Activated naive CD8-positive, alpha-beta T cell treated with anti-CD3 and anti-CD28 coated beads for 36 hours (primary cell): Measurements from ENCODE around the gene MPRIP. TPM values are rescaled to one million over a fixed set of nuclear protein-coding genes. Genes with fewer than 3 reads are reported as not detected.

Experiments
- DNase-seq: peaks from one replicate; pipeline ENCODE4 v3.0.0; 2021
- H3K27ac Mint-ChIP-seq: one replicate; pipeline ENCODE4 v1.8.0; 2022; ENCODE audit warnings: mild to moderate bottlenecking, moderate library complexity, mixed read lengths
- H3K27me3 Mint-ChIP-seq: one replicate; pipeline ENCODE4 v1.8.0; 2022; ENCODE audit warnings: mild to moderate bottlenecking, mixed read lengths
- H3K36me3 Mint-ChIP-seq: one replicate; pipeline ENCODE4 v1.8.0; 2021; ENCODE audit warnings: mild to moderate bottlenecking, mixed read lengths
- H3K4me1 Mint-ChIP-seq: one replicate; pipeline ENCODE4 v1.8.0; 2021; ENCODE audit warnings: mixed read lengths
- H3K4me3 Mint-ChIP-seq: one replicate; pipeline ENCODE4 v1.8.0; 2022; ENCODE audit warnings: mild to moderate bottlenecking, moderate library complexity, mixed read lengths
- H3K9me3 Mint-ChIP-seq: one replicate; pipeline ENCODE4 v1.8.0; 2022; ENCODE audit warnings: mixed read lengths
- total RNA-seq, 2 experiments: library from RNA; stranded (reverse); gene quantifications; one replicate each; pipeline ENCODE4 v1.2.3, GENCODE V29; 2021

The MPRIP gene
- total RNA-seq, 2 experiments from 2014 or later, result 130 to 143 TPM

DNA sequence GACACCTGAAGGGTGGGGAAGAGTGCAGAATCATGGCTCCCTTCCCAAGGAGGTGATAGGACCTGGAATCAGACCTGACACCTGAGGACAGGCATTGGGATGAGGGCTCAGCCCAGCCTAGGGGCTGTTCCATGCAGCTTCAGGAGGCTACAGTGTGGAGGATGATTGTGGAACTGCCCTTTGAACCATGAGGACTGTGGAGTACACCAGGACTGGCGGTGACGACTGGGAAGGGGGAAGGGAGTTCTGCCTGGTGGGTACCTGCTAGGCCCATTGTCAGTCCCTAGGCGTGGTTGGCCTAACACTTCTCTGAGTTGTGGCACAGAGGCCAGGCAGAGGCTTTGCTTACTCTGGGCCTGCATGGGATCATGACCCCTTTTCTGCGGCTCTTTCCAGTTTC, 76.1 kb downstream of the MPRIP start:
- peaks cover 65% of the 10 kb centered on the region for H3K4me1 Mint-ChIP-seq
- H3K4me3 Mint-ChIP-seq, result no peak overlapping the region
- no peaks in the 10 kb centered on the region for H3K27me3 Mint-ChIP-seq
- DNase-seq, result no peak
- H3K27ac Mint-ChIP-seq, result peak overlapping the region; percentile 88
- no peaks in the 10 kb centered on the region for H3K36me3 Mint-ChIP-seq
- H3K9me3 Mint-ChIP-seq, result no peaks in the 10 kb centered on the region

DNA sequence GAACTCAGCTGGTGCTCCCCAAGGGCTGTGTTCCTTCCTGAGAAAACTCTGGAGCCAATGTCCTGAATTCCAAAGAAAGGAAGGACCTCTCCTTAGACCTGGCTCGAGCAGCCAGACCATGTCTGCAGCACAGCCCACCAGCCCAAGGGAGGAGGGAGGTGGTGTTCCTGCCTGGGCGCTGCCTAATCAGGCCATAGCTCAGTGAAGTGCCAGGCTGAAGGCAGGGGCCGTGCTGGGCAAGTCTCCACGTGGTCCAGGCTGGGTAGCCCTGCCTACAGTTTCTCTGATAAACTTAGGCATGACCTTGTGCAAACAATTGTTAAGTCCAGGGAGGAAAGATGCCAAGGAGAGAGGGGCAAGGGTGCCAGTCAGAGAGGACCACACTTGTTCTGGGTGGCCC, 76.8 kb downstream of the MPRIP start:
- DNase-seq, result no peak
- Mint-ChIP-seq H3K27ac (peak overlapping the region; percentile 88), H3K4me1 (peaks cover 67% of the 10 kb centered on the region), H3K9me3 (no peaks in the 10 kb centered on the region), H3K27me3 (no peaks in the 10 kb centered on the region), H3K36me3 (no peaks in the 10 kb centered on the region), H3K4me3 (no peak overlapping the region)

DNA sequence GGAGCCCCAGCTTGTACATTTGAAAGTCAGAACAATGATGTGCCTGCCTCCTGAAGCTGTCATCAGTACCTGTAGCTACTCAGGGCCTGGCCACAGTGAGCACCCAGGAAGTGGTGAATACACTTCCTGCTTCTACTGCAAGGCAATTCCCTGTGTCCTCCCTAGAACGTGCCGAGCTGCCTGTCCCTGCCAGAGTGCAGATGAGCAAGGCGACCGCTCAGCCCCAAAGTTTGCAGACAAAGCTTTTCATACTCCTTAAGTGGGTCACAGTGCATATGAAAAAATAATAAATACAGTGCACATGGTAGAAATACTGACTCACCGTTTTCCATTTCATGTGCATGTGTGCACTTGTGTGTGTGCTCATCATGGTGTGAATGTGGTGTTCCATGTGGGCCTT, 77.3 kb downstream of the MPRIP start:
- peak; percentile 61 for DNase-seq
- Mint-ChIP-seq H3K36me3 (no peaks in the 10 kb centered on the region), H3K4me3 (no peak overlapping the region), H3K27me3 (no peaks in the 10 kb centered on the region), H3K9me3 (no peaks in the 10 kb centered on the region), H3K27ac (peak overlapping the region; percentile 88), H3K4me1 (peaks cover 66% of the 10 kb centered on the region)

DNA sequence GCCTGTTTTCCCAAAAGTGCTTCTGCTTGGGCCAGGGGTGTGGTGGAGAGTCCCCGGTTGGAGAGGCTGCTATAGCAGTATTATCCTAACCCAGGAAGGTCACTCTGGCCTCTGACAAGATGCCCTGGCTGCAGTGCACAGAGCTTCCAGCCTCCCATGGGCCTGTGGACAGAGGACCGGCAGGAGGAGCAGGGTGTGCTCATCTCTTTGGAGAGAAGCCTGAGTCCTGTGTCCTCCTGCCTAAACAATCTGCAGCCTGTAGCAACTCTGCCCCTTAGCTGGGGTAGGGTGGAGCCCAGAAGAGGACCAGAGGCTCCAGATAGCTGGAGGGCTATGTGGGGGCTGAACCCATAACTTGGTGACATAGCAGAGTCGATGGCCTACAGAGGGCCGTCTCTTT, 78.0 kb downstream of the MPRIP start:
- no peaks in the 10 kb centered on the region for H3K36me3 Mint-ChIP-seq
- H3K9me3 Mint-ChIP-seq, result no peaks in the 10 kb centered on the region
- H3K4me1 Mint-ChIP-seq, result peaks cover 65% of the 10 kb centered on the region
- no peak for DNase-seq
- H3K4me3 Mint-ChIP-seq, result no peak overlapping the region
- H3K27ac Mint-ChIP-seq, result peak overlapping the region; percentile 88
- H3K27me3 Mint-ChIP-seq, result no peaks in the 10 kb centered on the region

DNA sequence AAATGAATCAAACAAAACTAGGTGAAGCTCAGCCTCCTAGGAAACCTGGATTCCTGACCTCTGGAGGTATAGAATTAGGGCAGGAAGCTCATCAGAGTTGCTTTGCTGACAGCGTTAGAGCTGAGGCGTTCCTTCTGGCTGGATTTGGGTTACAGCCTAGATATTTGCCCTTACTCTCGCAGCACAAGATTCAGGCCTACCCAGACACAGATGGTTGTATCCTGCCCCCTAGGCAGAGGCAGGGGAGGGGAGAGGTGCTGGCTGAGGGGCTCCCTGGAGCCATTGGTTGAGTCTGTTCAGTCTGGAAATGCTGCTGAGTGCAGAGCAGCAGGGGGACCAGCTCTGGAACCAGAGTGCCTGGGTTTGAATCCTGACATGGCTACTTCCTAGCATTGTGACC, 78.4 kb downstream of the MPRIP start:
- Mint-ChIP-seq H3K27ac (peak overlapping the region; percentile 88), H3K9me3 (no peaks in the 10 kb centered on the region), H3K4me3 (no peak overlapping the region)

DNA sequence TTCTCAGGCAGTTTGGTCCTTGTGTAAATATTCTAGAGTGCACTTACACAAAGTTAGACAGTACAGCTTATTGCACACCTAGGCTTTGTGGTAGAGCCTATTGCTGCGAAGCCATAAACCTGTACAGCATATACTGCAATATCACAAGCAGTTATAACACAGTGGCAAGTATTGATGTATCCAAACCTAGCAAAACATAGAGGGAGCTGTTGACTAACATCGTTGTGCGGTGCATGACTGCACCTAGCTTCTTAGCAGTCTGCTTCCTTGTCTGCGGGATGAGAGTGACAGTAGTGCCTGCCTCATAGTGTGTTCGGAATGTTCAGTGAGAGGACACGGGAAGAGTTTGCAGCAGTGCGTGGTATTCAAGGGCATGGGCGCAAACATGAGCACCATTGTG, 78.9 kb downstream of the MPRIP start:
- Mint-ChIP-seq H3K27ac (peak overlapping the region; percentile 36), H3K36me3 (no peaks in the 10 kb centered on the region), H3K4me1 (peaks cover 67% of the 10 kb centered on the region), H3K4me3 (no peak overlapping the region), H3K9me3 (no peaks in the 10 kb centered on the region), H3K27me3 (no peaks in the 10 kb centered on the region)
- no peak for DNase-seq

More for the DNA sequence above, 78.4 kb downstream of the MPRIP start:
- DNase-seq, result no peak
- Mint-ChIP-seq H3K36me3 (no peaks in the 10 kb centered on the region), H3K4me1 (peaks cover 65% of the 10 kb centered on the region), H3K27me3 (no peaks in the 10 kb centered on the region)

DNA sequence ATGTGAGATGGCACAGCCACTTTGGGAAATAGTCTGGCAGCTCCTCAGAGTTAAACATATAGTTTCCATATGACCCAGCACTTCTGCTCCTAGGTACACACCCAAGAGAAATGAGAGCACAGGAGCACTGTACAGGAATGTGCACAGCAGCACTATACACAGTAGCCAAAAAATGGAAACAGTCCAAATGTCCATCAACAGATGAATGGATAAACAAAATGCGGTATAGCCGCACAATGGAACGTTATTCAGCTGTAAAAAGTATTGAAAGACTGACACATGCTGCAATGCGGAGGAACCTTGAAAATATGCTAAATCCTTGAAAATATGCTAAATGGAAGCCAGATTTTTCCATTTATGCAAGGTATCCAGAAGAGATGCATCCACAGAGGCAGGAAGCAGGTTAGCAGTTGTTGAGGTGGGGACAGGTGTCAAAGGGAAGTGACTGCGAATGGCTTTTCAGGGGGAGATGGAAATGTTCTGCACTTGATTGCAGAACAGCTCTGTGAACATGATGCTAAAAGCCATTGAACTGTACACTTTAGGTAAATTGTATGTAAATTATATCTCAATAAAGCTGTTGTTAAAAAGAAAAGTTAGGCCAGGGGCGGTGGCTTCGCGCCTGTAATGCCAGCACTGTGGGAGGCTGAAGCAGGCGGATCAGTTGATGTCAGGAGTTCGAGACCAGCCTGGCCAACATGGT, 80.7 kb downstream of the MPRIP start:
- no peaks in the 10 kb centered on the region for H3K36me3 Mint-ChIP-seq
- no peak overlapping the region for H3K4me3 Mint-ChIP-seq
- no peaks in the 10 kb centered on the region for H3K9me3 Mint-ChIP-seq
- H3K27me3 Mint-ChIP-seq, result no peaks in the 10 kb centered on the region
- no peak for DNase-seq
- H3K27ac Mint-ChIP-seq, result no peak overlapping the region
- H3K4me1 Mint-ChIP-seq, result peaks cover 64% of the 10 kb centered on the region

DNA sequence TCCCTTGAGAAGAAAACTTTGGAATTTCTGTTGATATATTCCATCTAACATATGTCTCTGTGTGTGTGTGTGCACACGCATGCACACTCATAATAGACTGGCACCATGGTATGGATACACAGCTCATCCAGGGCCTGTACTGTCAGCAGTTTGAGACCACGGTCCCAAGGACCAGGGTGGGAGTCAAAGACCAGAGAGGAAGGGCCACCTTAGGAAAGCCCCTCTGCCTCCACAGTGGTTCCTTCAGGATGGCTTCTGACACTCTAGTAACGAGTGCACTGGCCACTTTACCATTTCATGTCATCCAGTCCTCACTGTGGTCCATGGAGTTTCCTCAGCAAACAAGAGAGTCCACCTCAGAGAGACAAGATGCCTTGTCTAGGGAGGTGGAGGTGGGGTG, 82.1 kb downstream of the MPRIP start:
- DNase-seq, result no peak
- H3K4me3 Mint-ChIP-seq, result no peak overlapping the region
- no peaks in the 10 kb centered on the region for H3K36me3 Mint-ChIP-seq
- peaks cover 53% of the 10 kb centered on the region for H3K4me1 Mint-ChIP-seq
- H3K27me3 Mint-ChIP-seq, result no peaks in the 10 kb centered on the region
- no peak overlapping the region for H3K27ac Mint-ChIP-seq
- no peaks in the 10 kb centered on the region for H3K9me3 Mint-ChIP-seq

DNA sequence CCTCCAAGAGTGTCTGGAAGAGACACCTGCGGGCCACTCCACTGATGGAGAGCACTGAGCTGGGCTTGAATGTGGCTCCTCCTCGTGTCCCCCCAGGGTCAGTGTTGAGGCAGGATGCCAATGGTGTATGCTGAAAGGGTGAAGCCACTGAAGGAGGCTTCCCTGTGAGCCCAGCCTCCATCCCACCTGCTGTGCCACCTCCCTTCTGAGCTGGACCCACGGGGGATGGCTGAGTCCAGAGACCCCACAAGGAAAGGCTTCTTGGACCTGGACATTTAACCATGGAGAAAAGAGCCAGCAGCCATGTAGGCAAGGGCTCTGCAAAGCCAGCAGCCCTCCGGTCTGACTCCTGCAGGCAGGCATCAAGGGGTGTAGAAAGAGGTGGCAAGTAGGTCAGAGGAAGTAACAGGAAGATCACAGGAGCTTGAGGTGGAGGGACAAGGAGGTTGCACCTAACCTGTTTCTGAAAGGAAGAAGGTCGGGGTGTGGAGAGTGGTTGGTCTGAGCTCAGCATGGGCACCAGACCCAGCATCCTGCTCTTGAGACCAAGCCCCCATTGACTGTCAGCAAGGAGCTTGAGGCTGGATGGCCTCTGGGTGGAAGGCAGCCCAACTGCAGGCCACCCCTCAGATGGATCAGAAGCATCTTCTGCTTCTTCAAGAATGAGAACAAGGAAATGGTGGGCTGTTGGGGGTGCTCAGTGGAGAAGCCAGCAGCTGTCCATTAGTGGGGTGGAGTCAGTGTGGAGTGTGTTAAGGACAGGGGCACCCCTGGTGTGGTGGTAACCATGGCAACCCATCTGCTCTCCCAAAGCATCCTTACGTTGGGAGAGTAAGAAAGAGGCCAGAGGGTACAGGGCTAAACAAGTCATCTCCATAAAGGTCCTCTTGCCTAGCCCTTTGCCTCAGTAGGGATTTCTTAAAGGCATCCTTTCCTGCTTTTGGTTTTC, 83.2 kb downstream of the MPRIP start:
- Mint-ChIP-seq H3K36me3 (no peaks in the 10 kb centered on the region), H3K27me3 (no peaks in the 10 kb centered on the region), H3K4me3 (no peak overlapping the region), H3K4me1 (peaks cover 43% of the 10 kb centered on the region), H3K27ac (peak overlapping the region; percentile 47), H3K9me3 (no peaks in the 10 kb centered on the region)
- DNase-seq, result no peak

DNA sequence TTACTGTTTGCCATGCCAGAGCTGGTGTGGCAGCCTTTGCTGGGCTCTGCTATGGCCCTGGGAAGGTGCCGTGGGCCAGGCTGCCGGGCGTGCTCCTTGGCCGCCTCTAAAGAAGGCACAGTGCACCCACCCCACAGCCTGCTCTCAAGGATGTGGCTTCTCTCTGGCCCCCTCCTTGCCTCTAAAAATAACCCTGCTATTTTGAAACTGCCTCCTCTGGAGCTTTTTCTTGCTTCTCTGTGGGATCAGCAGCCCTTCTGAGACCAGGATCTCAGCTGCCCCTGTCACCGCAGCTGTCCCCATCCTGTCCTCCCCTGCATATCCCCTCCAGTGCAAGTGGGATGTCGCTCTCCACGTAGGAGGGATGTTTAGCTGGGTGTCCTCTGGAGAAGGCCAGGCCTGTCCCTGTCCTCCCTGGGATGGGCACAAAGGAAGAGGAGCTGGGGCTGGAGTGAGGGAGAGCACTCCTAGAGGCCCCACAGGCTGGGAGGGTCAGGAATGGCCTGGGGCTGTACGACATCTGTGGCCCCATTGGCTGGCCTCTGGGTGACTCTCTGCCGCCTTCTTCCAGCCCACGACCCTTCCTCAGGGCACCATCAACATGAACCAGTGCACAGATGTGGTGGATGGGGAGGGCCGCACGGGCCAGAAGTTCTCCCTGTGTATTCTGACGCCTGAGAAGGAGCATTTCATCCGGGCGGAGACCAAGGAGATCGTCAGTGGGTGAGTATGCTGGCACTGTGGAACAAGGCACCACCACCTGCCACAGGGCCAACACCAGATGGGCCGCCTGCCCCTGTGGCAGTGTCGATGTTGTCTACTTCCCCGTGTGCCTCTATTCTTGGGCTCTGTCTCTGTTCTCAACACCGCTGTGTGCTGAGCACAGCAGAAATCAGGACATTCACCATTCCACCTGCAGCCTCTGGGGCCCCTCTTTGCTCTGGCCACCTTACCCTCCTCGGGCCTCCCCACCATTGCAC, 84.2 kb downstream of the MPRIP start:
- no peaks in the 10 kb centered on the region for H3K36me3 Mint-ChIP-seq
- H3K4me3 Mint-ChIP-seq, result no peak overlapping the region
- peaks cover 37% of the 10 kb centered on the region for H3K4me1 Mint-ChIP-seq

DNA sequence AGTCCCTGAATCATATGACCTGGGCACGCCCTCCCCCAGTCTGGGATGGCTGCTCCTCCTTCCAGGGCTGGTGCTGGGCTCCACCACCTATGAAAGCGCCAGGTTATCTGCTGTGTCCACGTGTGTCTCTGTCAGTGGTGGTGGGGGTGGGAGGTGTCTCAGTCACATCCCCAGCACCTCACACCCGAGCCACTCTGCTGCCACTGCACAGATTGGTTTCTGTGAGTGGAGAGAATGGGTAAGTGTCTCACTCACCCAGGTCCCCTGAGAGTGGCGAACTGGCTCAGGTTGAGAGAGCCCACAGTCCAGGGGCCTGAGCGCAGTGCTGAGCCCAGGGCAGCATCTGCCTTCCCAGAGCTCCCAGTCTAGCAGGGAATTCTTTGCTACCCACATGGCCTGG, 84.9 kb downstream of the MPRIP start:
- Mint-ChIP-seq H3K27me3 (no peaks in the 10 kb centered on the region), H3K36me3 (no peaks in the 10 kb centered on the region), H3K9me3 (no peaks in the 10 kb centered on the region), H3K27ac (no peak overlapping the region), H3K4me1 (peaks cover 34% of the 10 kb centered on the region), H3K4me3 (no peak overlapping the region)
- DNase-seq, result no peak

More for the DNA sequence above, 84.2 kb downstream of the MPRIP start:
- no peaks in the 10 kb centered on the region for H3K9me3 Mint-ChIP-seq
- no peak overlapping the region for H3K27ac Mint-ChIP-seq
- no peaks in the 10 kb centered on the region for H3K27me3 Mint-ChIP-seq
- DNase-seq, result no peak

DNA sequence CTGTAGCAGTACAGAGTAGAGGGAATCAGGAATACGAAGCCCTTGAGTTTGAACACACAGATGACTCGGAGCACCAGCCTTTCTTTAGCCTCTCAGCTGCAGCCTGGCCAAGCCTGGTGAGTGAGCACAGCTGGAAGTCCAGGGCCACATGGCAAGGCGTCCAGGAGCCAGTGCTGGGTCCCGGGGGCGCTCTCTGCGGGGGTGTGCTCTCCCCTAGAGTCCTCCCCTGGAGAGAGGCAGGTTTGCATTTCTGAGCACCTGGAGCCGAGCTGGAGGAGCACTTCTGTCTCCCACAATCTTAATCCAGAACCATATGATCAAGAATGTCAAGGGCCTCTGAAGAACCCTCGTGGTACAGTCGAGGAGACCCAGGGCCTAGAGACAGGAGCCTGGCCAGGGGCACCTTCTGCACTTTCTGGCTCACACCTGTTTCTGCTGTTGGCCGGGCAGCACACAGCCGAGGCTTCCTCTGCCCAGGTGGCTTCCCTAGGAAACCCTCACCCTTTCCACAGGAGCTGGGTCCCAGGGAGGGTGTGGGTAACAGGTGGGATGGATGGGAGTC, 85.6 kb downstream of the MPRIP start:
- H3K36me3 Mint-ChIP-seq, result no peaks in the 10 kb centered on the region

DNA sequence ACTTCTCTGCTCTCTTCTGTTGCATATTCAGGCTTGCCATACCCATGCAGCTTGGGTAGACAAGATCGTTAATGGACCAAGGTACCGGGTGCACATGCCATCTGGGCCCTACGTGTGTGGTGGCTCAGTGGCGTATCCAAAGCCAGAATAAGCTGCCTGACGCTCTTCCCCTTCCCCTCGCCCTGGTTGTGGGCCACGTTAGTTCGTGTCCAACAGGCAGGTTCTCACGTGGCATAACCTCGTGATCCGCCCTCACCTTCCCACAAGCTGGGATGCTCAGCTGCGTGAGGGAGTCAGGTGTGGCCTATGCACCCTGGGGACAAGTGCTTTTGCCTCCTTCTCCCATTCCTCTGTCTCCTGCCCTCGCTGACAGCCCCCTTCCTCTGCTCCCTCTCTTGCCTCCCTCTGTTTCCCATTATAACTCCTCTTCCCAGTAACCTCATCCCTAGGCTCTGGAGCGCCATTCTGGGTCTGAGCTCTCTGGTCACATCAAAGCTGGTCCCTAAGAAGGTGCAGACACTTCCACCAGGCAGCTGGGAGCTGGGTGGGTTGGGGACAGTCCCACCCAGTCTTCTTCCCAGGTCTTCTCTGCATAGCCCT, 86.3 kb downstream of the MPRIP start:
- peaks cover 34% of the 10 kb centered on the region for H3K4me1 Mint-ChIP-seq
- no peak for DNase-seq
- H3K9me3 Mint-ChIP-seq, result no peaks in the 10 kb centered on the region
- H3K27me3 Mint-ChIP-seq, result no peaks in the 10 kb centered on the region
- H3K27ac Mint-ChIP-seq, result no peak overlapping the region
- H3K36me3 Mint-ChIP-seq, result no peaks in the 10 kb centered on the region
- H3K4me3 Mint-ChIP-seq, result no peak overlapping the region

More for the DNA sequence above, 85.6 kb downstream of the MPRIP start:
- Mint-ChIP-seq H3K4me1 (peaks cover 34% of the 10 kb centered on the region), H3K9me3 (no peaks in the 10 kb centered on the region), H3K4me3 (no peak overlapping the region), H3K27me3 (no peaks in the 10 kb centered on the region), H3K27ac (no peak overlapping the region)
- DNase-seq, result no peak

DNA sequence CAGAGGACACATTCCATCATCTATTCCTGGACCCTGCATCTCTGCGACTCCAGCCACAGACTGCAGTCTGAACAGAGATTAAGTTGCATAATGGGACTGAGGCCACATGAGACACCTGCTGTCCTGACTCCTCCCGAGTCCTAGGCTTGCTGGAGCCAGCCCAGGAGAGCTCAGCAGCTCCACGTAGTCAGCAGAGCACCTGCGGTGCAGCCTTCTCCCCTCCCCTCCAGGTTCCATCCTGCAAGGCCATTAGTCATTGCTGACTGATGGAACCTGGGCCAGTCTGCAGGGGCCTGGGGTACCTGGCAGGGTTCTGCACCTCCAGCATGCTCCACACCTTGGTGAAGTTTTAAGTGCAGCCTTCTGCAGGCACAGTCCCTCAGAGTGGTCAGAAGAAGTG, 87.2 kb downstream of the MPRIP start:
- H3K27ac Mint-ChIP-seq, result no peak overlapping the region
- no peaks in the 10 kb centered on the region for H3K27me3 Mint-ChIP-seq
- H3K4me3 Mint-ChIP-seq, result no peak overlapping the region
- DNase-seq, result no peak
- no peaks in the 10 kb centered on the region for H3K9me3 Mint-ChIP-seq
- H3K36me3 Mint-ChIP-seq, result no peaks in the 10 kb centered on the region
- peaks cover 27% of the 10 kb centered on the region for H3K4me1 Mint-ChIP-seq
